ENCODE measurements around the gene TP53I11. TPM values are rescaled to one million over a fixed set of nuclear protein-coding genes. Genes with fewer than 3 reads are reported as not detected.
A peak's percentile ranks its signal among the peaks of the same experiment; 100 is the strongest.

Gene TP53I11
- total RNA-seq, 1 donor from 2014 or later = 149 TPM

GRCh38 chr11:44938066-44938691, 12.5 kb downstream of the TP53I11 start:
- TF ChIP-seq, protein P1, sequence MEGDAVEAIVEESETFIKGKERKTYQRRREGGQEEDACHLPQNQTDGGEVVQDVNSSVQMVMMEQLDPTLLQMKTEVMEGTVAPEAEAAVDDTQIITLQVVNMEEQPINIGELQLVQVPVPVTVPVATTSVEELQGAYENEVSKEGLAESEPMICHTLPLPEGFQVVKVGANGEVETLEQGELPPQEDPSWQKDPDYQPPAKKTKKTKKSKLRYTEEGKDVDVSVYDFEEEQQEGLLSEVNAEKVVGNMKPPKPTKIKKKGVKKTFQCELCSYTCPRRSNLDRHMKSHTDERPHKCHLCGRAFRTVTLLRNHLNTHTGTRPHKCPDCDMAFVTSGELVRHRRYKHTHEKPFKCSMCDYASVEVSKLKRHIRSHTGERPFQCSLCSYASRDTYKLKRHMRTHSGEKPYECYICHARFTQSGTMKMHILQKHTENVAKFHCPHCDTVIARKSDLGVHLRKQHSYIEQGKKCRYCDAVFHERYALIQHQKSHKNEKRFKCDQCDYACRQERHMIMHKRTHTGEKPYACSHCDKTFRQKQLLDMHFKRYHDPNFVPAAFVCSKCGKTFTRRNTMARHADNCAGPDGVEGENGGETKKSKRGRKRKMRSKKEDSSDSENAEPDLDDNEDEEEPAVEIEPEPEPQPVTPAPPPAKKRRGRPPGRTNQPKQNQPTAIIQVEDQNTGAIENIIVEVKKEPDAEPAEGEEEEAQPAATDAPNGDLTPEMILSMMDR (IDR thresholded peaks at IDR 0.05; ENCODE audit: unreplicated experiment) = no peak
- DNase-seq (ENCODE audit: low spot score) = no peak
- H3K27me3 Mint-ChIP-seq (ENCODE audit: unreplicated experiment) = peaks cover 44% of the 10 kb centered on the region
- H3K4me1 Mint-ChIP-seq (ENCODE audit: unreplicated experiment) = peaks cover 21% of the 10 kb centered on the region
- H3K4me3 Mint-ChIP-seq (ENCODE audit: unreplicated experiment) = no peak overlapping the region
- no peaks in the 10 kb centered on the region for H3K9me3 Mint-ChIP-seq (ENCODE audit: unreplicated experiment)
- peaks cover 40% of the 10 kb centered on the region for H3K36me3 Mint-ChIP-seq (ENCODE audit: low read depth, unreplicated experiment)
- H3K27ac Mint-ChIP-seq (ENCODE audit: unreplicated experiment) = no peak overlapping the region

DNA sequence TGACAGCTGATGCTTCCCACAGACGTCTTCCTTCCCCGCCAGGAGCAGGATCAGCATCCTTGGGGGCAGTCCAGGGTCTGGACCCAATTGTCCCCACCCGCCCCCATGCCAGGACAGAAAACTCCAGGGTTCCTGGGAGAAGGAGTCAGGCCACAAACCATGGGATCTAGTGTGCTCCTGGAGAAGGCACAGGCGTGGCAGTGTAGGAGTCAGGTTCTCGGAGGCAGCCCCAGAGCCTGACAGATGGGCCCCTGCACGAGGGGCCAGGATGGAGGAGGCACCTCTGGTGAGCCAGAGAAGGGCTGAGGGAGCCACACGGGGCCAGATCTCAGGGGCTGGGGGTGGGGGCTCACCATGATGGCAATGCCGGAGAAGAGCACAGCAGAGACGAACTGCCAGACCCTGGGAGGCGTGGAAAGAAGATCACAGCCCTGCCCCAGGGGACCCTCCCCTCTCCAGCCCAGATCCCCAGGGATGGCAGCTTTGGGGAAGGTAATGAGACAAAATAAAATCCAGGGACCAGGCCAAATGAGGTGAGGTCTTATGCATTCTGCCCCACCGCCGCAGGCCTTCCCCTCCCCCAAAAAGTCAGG, 13.6 kb downstream of the TP53I11 start:
- Mint-ChIP-seq H3K27me3 (ENCODE audit: unreplicated experiment) (peaks cover 48% of the 10 kb centered on the region), H3K36me3 (ENCODE audit: low read depth, unreplicated experiment) (peaks cover 44% of the 10 kb centered on the region), H3K27ac (ENCODE audit: unreplicated experiment) (no peak overlapping the region), H3K9me3 (ENCODE audit: unreplicated experiment) (no peaks in the 10 kb centered on the region), H3K4me1 (ENCODE audit: unreplicated experiment) (peaks cover 15% of the 10 kb centered on the region), H3K4me3 (ENCODE audit: unreplicated experiment) (no peak overlapping the region)
- TF ChIP-seq, protein P1 (IDR thresholded peaks at IDR 0.05; ENCODE audit: unreplicated experiment) = no peak
- no peak for DNase-seq (ENCODE audit: low spot score)

- TF ChIP-seq, protein P1 (IDR thresholded peaks at IDR 0.05; ENCODE audit: unreplicated experiment) = peak; percentile 95
- Mint-ChIP-seq H3K27ac (ENCODE audit: unreplicated experiment) (no peak overlapping the region), H3K9me3 (ENCODE audit: unreplicated experiment) (no peaks in the 10 kb centered on the region), H3K4me1 (ENCODE audit: unreplicated experiment) (peaks cover 12% of the 10 kb centered on the region), H3K4me3 (ENCODE audit: unreplicated experiment) (no peak overlapping the region), H3K36me3 (ENCODE audit: low read depth, unreplicated experiment) (peaks cover 44% of the 10 kb centered on the region), H3K27me3 (ENCODE audit: unreplicated experiment) (peaks cover 50% of the 10 kb centered on the region)
- DNase-seq (ENCODE audit: low spot score) = peak; percentile 93
Measured at GRCh38 chr11:44936525-44936924, 14.2 kb downstream of the TP53I11 start.

- TF ChIP-seq, protein P1 (IDR thresholded peaks at IDR 0.05; ENCODE audit: unreplicated experiment) = no peak
- Mint-ChIP-seq H3K9me3 (ENCODE audit: unreplicated experiment) (no peaks in the 10 kb centered on the region), H3K36me3 (ENCODE audit: low read depth, unreplicated experiment) (peaks cover 43% of the 10 kb centered on the region), H3K4me1 (ENCODE audit: unreplicated experiment) (peaks cover 19% of the 10 kb centered on the region), H3K4me3 (ENCODE audit: unreplicated experiment) (no peak overlapping the region), H3K27ac (ENCODE audit: unreplicated experiment) (peak overlapping the region; percentile 91), H3K27me3 (ENCODE audit: unreplicated experiment) (peaks cover 62% of the 10 kb centered on the region)
- no peak for DNase-seq (ENCODE audit: low spot score)
Measured at GRCh38 chr11:44934735-44935250, 15.9 kb downstream of the TP53I11 start.

GRCh38 chr11:44934110-44934509, 16.6 kb downstream of the TP53I11 start:
- no peaks in the 10 kb centered on the region for H3K9me3 Mint-ChIP-seq (ENCODE audit: unreplicated experiment)
- no peak for DNase-seq (ENCODE audit: low spot score)
- peak overlapping the region; percentile 32 for H3K4me3 Mint-ChIP-seq (ENCODE audit: unreplicated experiment)
- TF ChIP-seq, protein P1 (IDR thresholded peaks at IDR 0.05; ENCODE audit: unreplicated experiment) = no peak
- H3K36me3 Mint-ChIP-seq (ENCODE audit: low read depth, unreplicated experiment) = peaks cover 45% of the 10 kb centered on the region
- peaks cover 64% of the 10 kb centered on the region for H3K27me3 Mint-ChIP-seq (ENCODE audit: unreplicated experiment)
- peak overlapping the region; percentile 91 for H3K27ac Mint-ChIP-seq (ENCODE audit: unreplicated experiment)
- H3K4me1 Mint-ChIP-seq (ENCODE audit: unreplicated experiment) = peaks cover 20% of the 10 kb centered on the region
